H1 (cell line): ENCODE data around the gene POLR3H. TPM values are rescaled to one million over a fixed set of nuclear protein-coding genes. Genes with fewer than 3 reads are reported as not detected.

Experiments
- CTCF ChIA-PET: fragments of 300-600 bp; sonication (Branson Sonifier 250); formaldehyde crosslinking; loops from one replicate; lab custom pipeline; 2021; ENCODE audit not compliant: partially characterized antibody; lab: Charles Lee
- POLR2A ChIA-PET: fragments of 300-600 bp; sonication (Branson Sonifier 250); formaldehyde crosslinking; loops from one replicate; lab custom pipeline; 2021; ENCODE audit warnings: inconsistent platforms; ENCODE audit not compliant: partially characterized antibody; lab: Charles Lee
- DNase-seq, 2 experiments: peaks; one replicate each; pipeline versions ENCODE4 v3.0.0 to v3.0.0-alpha.2; 2010 to 2022; ENCODE audit warnings: low spot score in 2 of 2, low read depth in 1 of 2, mixed read lengths in 1 of 2
- FAIRE-seq: peaks from 2 replicates; lab custom pipeline; 2011; peaks lifted over from hg19 to GRCh38; lab: Jason Lieb, UNC
- H2AFZ ChIP-seq: 2 replicates; pipeline ENCODE4 v1.8.1; 2012; ENCODE audit warnings: low read length, inconsistent platforms
- H2AK5ac ChIP-seq: 2 replicates; pipeline ENCODE4 v1.6.1; 2013; ENCODE audit warnings: low read depth, low read length
- H2BK120ac ChIP-seq: replicated peaks from 2 replicates; pipeline ENCODE3; 2013; ENCODE audit warnings: low read depth, low read length, inconsistent platforms
- H2BK12ac ChIP-seq: 2 replicates; pipeline ENCODE4 v1.6.1; 2013; ENCODE audit warnings: low read depth, low read length
- H2BK15ac ChIP-seq: 2 replicates; pipeline ENCODE4 v1.6.1; 2013; ENCODE audit warnings: low read length
- H2BK20ac ChIP-seq: 2 replicates; pipeline ENCODE4 v1.6.1; 2013; ENCODE audit warnings: low read length
- H2BK5ac ChIP-seq: 2 replicates; pipeline ENCODE4 v1.6.1; 2013; ENCODE audit warnings: low read depth, low read length
- H3K14ac ChIP-seq: 2 replicates; pipeline ENCODE4 v1.6.1; 2013; ENCODE audit warnings: inconsistent platforms; ENCODE audit not compliant: insufficient read length
- H3K18ac ChIP-seq: 2 replicates; pipeline ENCODE4 v1.6.1; 2013; ENCODE audit warnings: low read length; ENCODE audit errors: extremely low read depth
- H3K23ac ChIP-seq: 2 replicates; pipeline ENCODE4 v1.6.1; 2013; ENCODE audit warnings: inconsistent platforms; ENCODE audit not compliant: insufficient read length
- H3K23me2 ChIP-seq: 2 replicates; pipeline ENCODE4 v1.6.1; 2013; ENCODE audit warnings: low read depth, low read length
- H3K27ac ChIP-seq: 2 replicates; pipeline ENCODE4 v1.6.1; 2011; ENCODE audit warnings: low read depth, low read length, inconsistent platforms
- H3K27me3 ChIP-seq, 4 experiments: replicated peaks in 1 of 4; 1 replicate in 1 of 4; 2 replicates in 3 of 4; pipeline versions ENCODE4 v1.6.1 to v1.8.1; 2011 to 2013; ENCODE audit warnings: low read length in 3 of 4, mild to moderate bottlenecking in 3 of 4, inconsistent platforms in 2 of 4, mixed read lengths in 2 of 4, moderate library complexity in 1 of 4; ENCODE audit not compliant: control insufficient read depth in 3 of 4, insufficient read depth in 3 of 4; ENCODE audit errors: extremely low read depth in 1 of 4
- H3K36me3 ChIP-seq, 4 experiments: 2 replicates each; pipeline versions ENCODE4 v1.6.1 to v1.8.1; 2011 to 2013; ENCODE audit warnings: mild to moderate bottlenecking in 4 of 4, low read length in 3 of 4, moderate library complexity in 2 of 4, control low read depth in 1 of 4, inconsistent platforms in 1 of 4; ENCODE audit not compliant: insufficient read depth in 4 of 4, control insufficient read depth in 2 of 4
- H3K4ac ChIP-seq: replicated peaks from 2 replicates; pipeline ENCODE3; 2013; ENCODE audit warnings: low read length, low read depth, mixed read lengths, inconsistent platforms; ENCODE audit not compliant: insufficient read length
- H3K4me1 ChIP-seq, 4 experiments: replicated peaks in 1 of 4; 1 replicate in 1 of 4; 2 replicates in 3 of 4; pipeline versions ENCODE4 v1.6.1 to v1.8.1; 2011 to 2013; ENCODE audit warnings: low read length in 3 of 4, inconsistent platforms in 2 of 4, mixed read lengths in 1 of 4; ENCODE audit not compliant: insufficient read depth in 4 of 4, control insufficient read depth in 3 of 4
- H3K4me2 ChIP-seq, 2 experiments: 2 replicates each; pipeline versions ENCODE4 v1.6.1 to v1.8.1; 2011 to 2013; ENCODE audit warnings: low read depth in 2 of 2, low read length in 2 of 2, control low read depth in 1 of 2, inconsistent platforms in 1 of 2, mild to moderate bottlenecking in 1 of 2; ENCODE audit not compliant: insufficient read depth in 1 of 2
- H3K4me3 ChIP-seq, 4 experiments: fragments of 200-600, 300-600 bp in 1 of 4; sonication (generic), shearing (Covaris generic), sonication (Bioruptor Twin) in 1 of 4; 2 replicates each; pipeline versions ENCODE4 v1.5.1 to v1.8.1; 2011 to 2016; ENCODE audit warnings: low read length in 4 of 4, low read depth in 3 of 4, control low read depth in 2 of 4, inconsistent platforms in 2 of 4, mild to moderate bottlenecking in 2 of 4, mixed read lengths in 1 of 4, moderate library complexity in 1 of 4; ENCODE audit not compliant: insufficient read depth in 2 of 4; ENCODE audit errors: extremely low read depth in 1 of 4
- H3K56ac ChIP-seq: replicated peaks from 2 replicates; pipeline ENCODE3; 2013; ENCODE audit warnings: low read depth, mild to moderate bottlenecking, mixed read lengths, low read length, inconsistent platforms; ENCODE audit not compliant: insufficient read length
- H3K79me1 ChIP-seq: 2 replicates; pipeline ENCODE4 v1.6.1; 2013; ENCODE audit warnings: low read depth, low read length, control low read depth
- H3K79me2 ChIP-seq, 2 experiments: 2 replicates each; pipeline versions ENCODE4 v1.6.1 to v1.8.1; 2012 to 2013; ENCODE audit warnings: low read length in 2 of 2, mild to moderate bottlenecking in 2 of 2, inconsistent platforms in 1 of 2; ENCODE audit not compliant: insufficient read depth in 2 of 2, control insufficient read depth in 1 of 2
- H3K9ac ChIP-seq, 4 experiments: replicated peaks in 1 of 4; 1 replicate in 1 of 4; 2 replicates in 3 of 4; pipeline versions ENCODE4 v1.6.1 to v1.8.1; 2011 to 2013; ENCODE audit warnings: low read depth in 3 of 4, low read length in 3 of 4, control low read depth in 2 of 4, mild to moderate bottlenecking in 2 of 4, moderate library complexity in 2 of 4, inconsistent platforms in 1 of 4; ENCODE audit errors: extremely low read depth in 1 of 4
- H3K9me3 ChIP-seq, 2 experiments: 2 replicates each; pipeline versions ENCODE4 v1.6.1 to v1.8.1; 2012 to 2013; ENCODE audit warnings: mild to moderate bottlenecking in 2 of 2, moderate library complexity in 2 of 2, control low read depth in 1 of 2, inconsistent platforms in 1 of 2, low read depth in 1 of 2, low read length in 1 of 2, mixed read lengths in 1 of 2; ENCODE audit not compliant: insufficient read depth in 2 of 2
- H4K20me1 ChIP-seq, 2 experiments: replicated peaks in 1 of 2; 2 replicates each; pipeline versions ENCODE3 to v1.8.1; 2011 to 2013; ENCODE audit warnings: inconsistent platforms in 2 of 2, low read length in 2 of 2, mild to moderate bottlenecking in 1 of 2; ENCODE audit not compliant: insufficient read depth in 2 of 2, control insufficient read depth in 1 of 2
- H4K5ac ChIP-seq: 2 replicates; pipeline ENCODE4 v1.6.1; 2013; ENCODE audit warnings: low read length, low read depth, mixed read lengths, inconsistent platforms; ENCODE audit not compliant: insufficient read length
- H4K8ac ChIP-seq: 2 replicates; pipeline ENCODE4 v1.8.0; 2013; ENCODE audit warnings: mild to moderate bottlenecking, moderate library complexity, low read length, inconsistent platforms; ENCODE audit not compliant: insufficient read depth; ENCODE audit errors: extremely low read depth
- H4K91ac ChIP-seq: replicated peaks from 2 replicates; pipeline ENCODE3; 2013; ENCODE audit warnings: low read length, mixed read lengths, inconsistent platforms; ENCODE audit not compliant: insufficient read length
- BACH1 ChIP-seq: IDR thresholded peaks from 2 replicates; pipeline ENCODE4 v1.6.1; 2012; ENCODE audit warnings: low read length, improper control_type of control experiment
- CTCF ChIP-seq, 3 experiments: IDR thresholded peaks; 1 replicate in 2 of 3; 2 replicates in 1 of 3; pipeline versions ENCODE4 v1.5.1 to v1.6.1; 2011; ENCODE audit warnings: low read length in 3 of 3, mild to moderate bottlenecking in 3 of 3, inconsistent platforms in 2 of 3, low read depth in 1 of 3, moderate library complexity in 1 of 3; ENCODE audit not compliant: insufficient read depth in 1 of 3; ENCODE audit errors: control extremely low read depth in 1 of 3
- E2F6 ChIP-seq: IDR thresholded peaks from 2 replicates; pipeline ENCODE4 v1.6.1; 2012; ENCODE audit warnings: inconsistent platforms
- GTF2F1 ChIP-seq: IDR thresholded peaks from 2 replicates; pipeline ENCODE4 v1.6.1; 2012; ENCODE audit warnings: low read depth, low read length, improper control_type of control experiment, borderline replicate concordance
- MAX ChIP-seq: IDR thresholded peaks from 2 replicates; pipeline ENCODE4 v1.6.1; 2012; ENCODE audit warnings: inconsistent platforms
- SP4 ChIP-seq: IDR thresholded peaks from 2 replicates; pipeline ENCODE4 v1.6.1; 2012; ENCODE audit warnings: low read length, inconsistent platforms
- SUZ12 ChIP-seq: fragments of 200-600 bp; sonication (generic); IDR thresholded peaks from 2 replicates; pipeline ENCODE4 v1.6.1; 2012; ENCODE audit warnings: mild to moderate bottlenecking, inconsistent platforms, low read length, moderate library complexity, mixed read lengths
- ZNF274 ChIP-seq: IDR thresholded peaks from 2 replicates; pipeline ENCODE4 v1.7.0; 2012; ENCODE audit warnings: low read length, borderline replicate concordance; ENCODE audit errors: extremely low read depth
- WGBS, 2 experiments: shearing (Covaris generic) in 1 of 2; methylation state at CpG; one replicate each; pipeline versions ENCODE4 v1.1.6 to v1.1.7; 2013 to 2015; ENCODE audit warnings: low lambda C conversion rate in 2 of 2, mixed read lengths in 2 of 2, inconsistent platforms in 1 of 2, low coverage in 1 of 2, missing lambda C conversion rate in 1 of 2; ENCODE audit not compliant: insufficient replicate concordance in 2 of 2, insufficient coverage in 1 of 2, insufficient read length in 1 of 2; ENCODE audit errors: extremely low coverage in 1 of 2, missing lambda C conversion rate in 1 of 2; 5-methylcytosine and 5-hydroxymethylcytosine counted together
- polyA plus RNA-seq, 7 experiments: library from polyadenylated mRNA; depleted of rRNA in 3 of 7; stranded (reverse) in 5 of 7; unstranded in 2 of 7; fragments of >200 nt in 5 of 7; fragments of 200-250 nt in 2 of 7; gene quantifications; 1 replicate in 5 of 7; 2 replicates in 1 of 7; 4 replicates in 1 of 7; pipeline versions ENCODE4 v1.2.1 to v1.2.3, GENCODE V29; 2011 to 2013; ENCODE audit warnings: missing spikeins in 2 of 7, mixed read lengths in 2 of 7
- total RNA-seq: library from RNA; stranded (reverse); fragmentation: NEBNext Ultra II Directional; extraction: Animal tissue kit (Norgen Biotek cat#: 25700); gene quantifications from 2 replicates; pipeline ENCODE4 v1.2.1, GENCODE V29; 2021

Gene POLR3H
- total and polyA plus RNA-seq, 2 of the 8 experiments (the other 6 are each of a cell fraction or from before 2014, with no cell fraction given), result 29.7 to 39.2 TPM

- Histone ChIP-seq H2BK15ac (no peak overlapping the region), H4K5ac (no peak overlapping the region), H2AK5ac (no peak overlapping the region), H3K79me2 (peaks cover 0 to 5% of the 10 kb centered on the region in 2 experiments; a peak in 1 of 4 replicates), H2BK12ac (no peak overlapping the region), H3K56ac (no peak overlapping the region), H3K9ac (no peak overlapping the region; a peak in 1 of 7 replicates), H2BK20ac (no peak overlapping the region), H3K9me3 (no peaks in the 10 kb centered on the region), H3K36me3 (peaks cover 0 to 16% (median 1%) of the 10 kb centered on the region in 4 experiments; a peak in 4 of 8 replicates), H3K27me3 (no peaks in the 10 kb centered on the region), H3K23ac (no peak overlapping the region), H3K79me1 (peaks cover 4% of the 10 kb centered on the region), H2AFZ (no peak overlapping the region), H3K4ac (no peak overlapping the region), H3K18ac (no peak overlapping the region), H4K20me1 (peaks cover 0 to 2% of the 10 kb centered on the region in 2 experiments), H4K8ac (no peak overlapping the region), H2BK120ac (no peak overlapping the region), H3K27ac (no peak overlapping the region), H3K23me2 (no peaks in the 10 kb centered on the region), H2BK5ac (no peak overlapping the region), H3K4me1 (peaks cover 4 to 15% (median 13%) of the 10 kb centered on the region in 4 experiments), H3K4me3 (no peak overlapping the region), H4K91ac (no peak overlapping the region), H3K4me2 (no peak overlapping the region), H3K14ac (no peak overlapping the region)
- 90% methylated on average over 12 of the region's 12 CpGs; no CpG with 5 or more reads in 1 of the 2 experiments for WGBS, 2 experiments
- POLR2A ChIA-PET, result interaction anchor here (0.8 to 6.0 kb wide), 5 partner anchors 35 to 128 kb away, joined by 3 to 54 read pairs (median 5); partner anchors contain the start of genes ACO2, PHF5A, POLR3H and TEF
- FAIRE-seq (no peak), DNase-seq (no peak)
- CTCF ChIA-PET, result interaction anchor here (0.6 to 13.5 kb wide), 8 partner anchors 9 to 110 kb away, joined by 3 to 269 read pairs (median 12); partner anchors contain the start of genes ACO2 and PHF5A
- TF ChIP-seq GTF2F1 (no peak), SP4 (no peak), BACH1 (no peak), MAX (no peak), E2F6 (no peak), SUZ12 (no peak), ZNF274 (no peak), CTCF (IDR thresholded peaks at IDR 0.05; ENCODE audit: control extremely low read depth in 1 of 3, insufficient read depth in 1 of 3, low read depth in 1 of 3, low read length in 3 of 3) (peak in 1 of 3 experiments; percentile 9; a peak in 1 of 4 replicates)
Measured at GRCh38 chr22:41508770-41509170, 35.5 kb downstream of the POLR3H start.
